OCI-LY1 (cell line): ENCODE measurements around the gene RFTN1.

Experiments
- H2AFZ ChIP-seq: fragments of 200-600 bp; sonication (generic), shearing (Covaris generic); 2 replicates; pipeline ENCODE4 v1.6.0; 2014; ENCODE audit warnings: antibody characterized with exemption, mild to moderate bottlenecking, low read length
- H3F3A ChIP-seq: fragments of 200-600 bp; sonication (generic), shearing (Covaris generic); 2 replicates; pipeline ENCODE4 v1.6.0; 2014; ENCODE audit warnings: mild to moderate bottlenecking, antibody characterized with exemption, low read length, moderate library complexity; ENCODE audit not compliant: insufficient read depth
- H3K27ac ChIP-seq: fragments of 200-600 bp; sonication (generic); 2 replicates; pipeline ENCODE4 v1.5.1; 2014; ENCODE audit warnings: low read length, mixed run types, mild to moderate bottlenecking, low read depth; ENCODE audit not compliant: poor library complexity, severe bottlenecking
- H3K27me3 ChIP-seq: fragments of 200-600 bp; sonication (generic); 2 replicates; pipeline ENCODE4 v1.6.0; 2014; ENCODE audit warnings: antibody characterized with exemption, mild to moderate bottlenecking, low read length, moderate library complexity; ENCODE audit not compliant: insufficient read depth
- H3K36me3 ChIP-seq: fragments of 200-600 bp; sonication (generic); 2 replicates; pipeline ENCODE4 v1.6.1; 2014; ENCODE audit warnings: mild to moderate bottlenecking, antibody characterized with exemption, low read length, moderate library complexity, mixed read lengths; ENCODE audit not compliant: insufficient read depth
- H3K4me1 ChIP-seq: fragments of 200-600 bp; sonication (generic); 2 replicates; pipeline ENCODE4 v1.5.1; 2014; ENCODE audit warnings: mild to moderate bottlenecking, low read length, moderate library complexity; ENCODE audit not compliant: insufficient read depth, severe bottlenecking
- H3K4me2 ChIP-seq: fragments of 200-600 bp; sonication (generic), shearing (Covaris generic); 2 replicates; pipeline ENCODE4 v1.6.1; 2014; ENCODE audit warnings: low read length
- H3K4me3 ChIP-seq: fragments of 200-600 bp; sonication (generic); 2 replicates; pipeline ENCODE4 v1.5.1; 2014; ENCODE audit warnings: low read length, low read depth, mild to moderate bottlenecking, mixed read lengths; ENCODE audit not compliant: poor library complexity, severe bottlenecking
- H3K79me2 ChIP-seq: fragments of 200-600 bp; shearing (Covaris generic); 2 replicates; pipeline ENCODE4 v1.6.1; 2016; ENCODE audit warnings: mixed run types, low read length, mixed read lengths; ENCODE audit not compliant: insufficient read depth
- H3K9ac ChIP-seq: fragments of 200-600 bp; sonication (generic), shearing (Covaris generic); 2 replicates; pipeline ENCODE4 v1.6.1; 2014; ENCODE audit warnings: mild to moderate bottlenecking, low read length, mixed read lengths
- H3K9me2 ChIP-seq: fragments of 200-600 bp; sonication (generic), shearing (Covaris generic); 2 replicates; pipeline ENCODE4 v1.6.1; 2014; ENCODE audit warnings: low read depth, mild to moderate bottlenecking, low read length, mixed read lengths
- H3K9me3 ChIP-seq: fragments of 200-600 bp; shearing (Covaris generic); 2 replicates; pipeline ENCODE4 v1.6.1; 2014; ENCODE audit warnings: low read length, mixed read lengths
- H4K20me1 ChIP-seq: fragments of 200-600 bp; sonication (generic), shearing (Covaris generic); 2 replicates; pipeline ENCODE4 v1.6.0; 2016; ENCODE audit warnings: mild to moderate bottlenecking, low read length; ENCODE audit not compliant: insufficient read depth
- EZH2 ChIP-seq: fragments of 200-600 bp; sonication (generic), shearing (Covaris generic); IDR thresholded peaks from 2 replicates; pipeline ENCODE4 v1.8.0; 2017; ENCODE audit warnings: borderline replicate concordance, mixed run types, mild to moderate bottlenecking, antibody characterized with exemption, low read length, moderate library complexity, mixed read lengths
- TF ChIP-seq, protein P1 (sequence below): fragments of 200-600 bp; sonication (generic), shearing (Covaris generic); IDR thresholded peaks from 2 replicates; pipeline ENCODE4 v1.5.1; 2017; ENCODE audit warnings: mild to moderate bottlenecking, antibody characterized with exemption, low read length, moderate library complexity, mixed read lengths

The RFTN1 gene

DNA sequence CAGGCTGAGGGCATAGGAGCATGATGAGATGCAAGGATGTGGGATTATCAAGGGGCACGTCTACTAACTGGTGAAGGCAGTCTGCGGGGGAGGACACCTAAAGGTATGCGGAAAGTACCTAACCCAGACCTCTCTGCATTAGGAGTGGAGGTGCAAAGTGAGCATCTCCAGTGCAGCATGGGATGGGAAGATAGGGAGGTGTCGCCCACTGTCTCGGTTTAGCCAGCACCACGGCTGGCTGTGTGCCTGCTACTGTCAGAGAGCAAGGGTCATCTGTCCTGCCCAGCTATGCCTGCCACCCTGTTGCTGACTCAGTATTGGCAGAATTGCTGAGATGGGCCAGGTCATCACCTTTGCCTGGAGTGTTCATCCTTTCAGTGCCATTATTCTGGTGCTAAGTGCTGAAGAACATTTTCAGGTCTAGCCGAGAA, 208.4 kb downstream of the RFTN1 start:
- Histone ChIP-seq H3K4me3 (no peak overlapping the region), H3K9me2 (no peaks in the 10 kb centered on the region), H3K27ac (peak overlapping the region; percentile 13), H3F3A (peaks cover under 1% of the 10 kb centered on the region; the same call in 1 of the 2 replicates), H3K9ac (no peak overlapping the region), H3K36me3 (peaks cover 29% of the 10 kb centered on the region; the same call in 1 of the 2 replicates), H3K9me3 (no peaks in the 10 kb centered on the region), H3K4me2 (no peak overlapping the region), H3K27me3 (no peaks in the 10 kb centered on the region), H3K4me1 (peaks cover 35% of the 10 kb centered on the region), H3K79me2 (no peaks in the 10 kb centered on the region), H2AFZ (no peak overlapping the region), H4K20me1 (no peaks in the 10 kb centered on the region)
- TF ChIP-seq EZH2 = no peak
- TF ChIP-seq, protein P1, sequence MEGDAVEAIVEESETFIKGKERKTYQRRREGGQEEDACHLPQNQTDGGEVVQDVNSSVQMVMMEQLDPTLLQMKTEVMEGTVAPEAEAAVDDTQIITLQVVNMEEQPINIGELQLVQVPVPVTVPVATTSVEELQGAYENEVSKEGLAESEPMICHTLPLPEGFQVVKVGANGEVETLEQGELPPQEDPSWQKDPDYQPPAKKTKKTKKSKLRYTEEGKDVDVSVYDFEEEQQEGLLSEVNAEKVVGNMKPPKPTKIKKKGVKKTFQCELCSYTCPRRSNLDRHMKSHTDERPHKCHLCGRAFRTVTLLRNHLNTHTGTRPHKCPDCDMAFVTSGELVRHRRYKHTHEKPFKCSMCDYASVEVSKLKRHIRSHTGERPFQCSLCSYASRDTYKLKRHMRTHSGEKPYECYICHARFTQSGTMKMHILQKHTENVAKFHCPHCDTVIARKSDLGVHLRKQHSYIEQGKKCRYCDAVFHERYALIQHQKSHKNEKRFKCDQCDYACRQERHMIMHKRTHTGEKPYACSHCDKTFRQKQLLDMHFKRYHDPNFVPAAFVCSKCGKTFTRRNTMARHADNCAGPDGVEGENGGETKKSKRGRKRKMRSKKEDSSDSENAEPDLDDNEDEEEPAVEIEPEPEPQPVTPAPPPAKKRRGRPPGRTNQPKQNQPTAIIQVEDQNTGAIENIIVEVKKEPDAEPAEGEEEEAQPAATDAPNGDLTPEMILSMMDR = no peak

DNA sequence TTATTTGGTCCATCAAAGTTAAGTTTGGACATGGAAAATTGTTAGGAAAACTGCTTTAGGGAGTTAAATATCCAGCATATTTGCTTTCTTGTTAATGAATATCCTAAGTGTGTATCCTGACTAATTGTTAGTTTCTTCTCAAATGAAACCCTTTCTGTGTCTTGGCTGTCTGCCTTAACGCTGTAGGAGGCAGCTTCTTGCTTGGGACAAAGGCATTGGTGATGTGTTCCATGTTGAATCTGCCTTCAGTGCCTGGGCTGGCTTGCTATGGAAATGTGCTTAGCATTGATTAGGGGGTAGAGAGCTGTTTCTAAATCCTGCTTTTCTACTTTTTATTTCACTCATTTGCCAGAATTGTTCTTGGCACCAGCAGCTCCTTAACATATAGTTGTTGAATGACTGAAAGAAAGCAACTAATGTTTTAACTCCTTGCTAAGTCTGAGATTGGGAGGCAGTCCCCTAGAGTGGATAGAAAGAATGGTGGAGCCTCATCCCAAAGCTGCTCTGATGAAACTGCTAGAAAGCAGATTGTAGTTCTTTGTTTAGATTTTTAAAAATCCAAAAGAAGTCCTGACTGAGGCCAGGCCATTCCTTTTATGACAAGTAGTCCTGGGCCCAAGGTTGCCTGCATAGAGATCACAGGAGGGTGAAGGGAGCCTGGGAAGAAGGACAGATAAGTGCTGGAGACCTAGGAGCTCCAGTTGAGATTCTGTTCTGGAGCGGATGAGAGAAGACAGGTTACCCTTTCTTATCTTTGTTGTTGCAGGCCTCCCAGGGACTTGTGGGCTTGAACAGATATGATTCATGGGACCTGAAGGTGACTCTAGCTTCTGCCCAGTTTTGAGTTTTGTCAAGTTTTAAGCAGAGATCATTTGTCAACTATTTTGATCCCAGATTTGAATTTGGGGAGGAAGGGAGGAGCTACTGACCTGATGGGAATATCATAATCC, 209.2 kb downstream of the RFTN1 start:
- H3K4me2 ChIP-seq = no peak overlapping the region
- H3K4me1 ChIP-seq = peaks cover 41% of the 10 kb centered on the region
- H3K27ac ChIP-seq = peak overlapping the region; percentile 13
- H3K9ac ChIP-seq = no peak overlapping the region
- H2AFZ ChIP-seq = no peak overlapping the region
- no peaks in the 10 kb centered on the region for H3K27me3 ChIP-seq
- no peak overlapping the region for H3K4me3 ChIP-seq
- no peaks in the 10 kb centered on the region for H3K9me2 ChIP-seq
- H3K9me3 ChIP-seq = no peaks in the 10 kb centered on the region
- no peaks in the 10 kb centered on the region for H3F3A ChIP-seq
- peaks cover 23% of the 10 kb centered on the region; the same call in 1 of the 2 replicates for H3K36me3 ChIP-seq
- no peaks in the 10 kb centered on the region for H3K79me2 ChIP-seq
- no peaks in the 10 kb centered on the region for H4K20me1 ChIP-seq
- TF ChIP-seq EZH2 = no peak
- TF ChIP-seq, protein P1 = no peak

DNA sequence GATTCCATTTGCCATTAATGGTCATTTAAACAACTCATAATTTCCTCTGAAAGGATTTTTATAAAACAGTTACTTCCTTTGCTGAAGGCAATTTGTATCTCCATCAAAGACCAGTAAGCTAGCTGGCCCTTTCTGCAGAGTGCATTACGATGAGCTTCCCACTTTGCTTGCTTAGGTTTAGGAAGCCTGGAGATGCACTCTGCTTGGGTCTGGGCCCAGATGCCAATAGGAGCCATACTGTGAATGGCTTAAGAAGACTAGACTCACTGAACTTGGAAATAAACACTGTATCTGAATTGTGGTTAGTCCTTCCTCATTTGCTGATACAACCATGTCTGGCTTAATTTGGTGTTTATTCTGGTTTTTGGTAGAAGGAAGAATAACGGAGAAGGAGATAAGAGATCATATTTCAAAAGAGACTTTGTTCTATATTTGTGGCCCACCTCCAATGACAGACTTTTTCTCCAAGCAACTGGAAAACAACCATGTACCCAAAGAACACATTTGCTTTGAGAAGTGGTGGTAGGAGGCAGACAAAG, 210.4 kb downstream of the RFTN1 start:
- Histone ChIP-seq H3K4me3 (no peak overlapping the region), H2AFZ (no peak overlapping the region), H4K20me1 (no peaks in the 10 kb centered on the region), H3K4me2 (no peak overlapping the region), H3K27me3 (no peaks in the 10 kb centered on the region), H3K27ac (peak overlapping the region; percentile 75), H3K9me3 (no peaks in the 10 kb centered on the region), H3K36me3 (peaks cover 33% of the 10 kb centered on the region), H3K4me1 (peaks cover 41% of the 10 kb centered on the region), H3K79me2 (no peaks in the 10 kb centered on the region), H3K9me2 (no peaks in the 10 kb centered on the region), H3F3A (no peaks in the 10 kb centered on the region), H3K9ac (no peak overlapping the region)
- TF ChIP-seq, protein P1 = no peak
- TF ChIP-seq EZH2 = no peak
